ENCODE results near the gene NCOA7. TPM values are rescaled to one million over a fixed set of nuclear protein-coding genes. Genes with fewer than 3 reads are reported as not detected.

NCOA7 gene
- total RNA-seq, 4 donors from 2014 or later = 9.0 to 36.2 (median 21.8) TPM

- no peaks in the 10 kb centered on the region for H3K36me3 ChIP-seq
- peak overlapping the region; percentile 5 to 91 (median 21) for H3K27ac ChIP-seq
- no peaks in the 10 kb centered on the region for H3K9me3 ChIP-seq
- no peaks in the 10 kb centered on the region for H3K27me3 ChIP-seq
- TF ChIP-seq CTCF (IDR thresholded peaks at IDR 0.05) = no peak
- no peak for TF ChIP-seq POLR2A (IDR thresholded peaks at IDR 0.05)
- 78 to 91% methylated on average over 6 of the region's 6 CpGs for WGBS, 2 donors
- H3K4me3 ChIP-seq (replicated peaks in 1 of 3) = no peak overlapping the region
- peak in 1 of 2 donors; percentile 25 for DNase-seq
- intact Hi-C loops (cut with DNase I) = loop anchor here (5.0 kb wide), 1 partner anchor 783 kb away; the partner anchor contains the start of gene RNF217
- H3K4me1 ChIP-seq = no peaks in the 10 kb centered on the region
Measured at GRCh38 chr6:125745281-125746018, 45.3 kb upstream of the NCOA7 start.

- intact Hi-C loops (cut with DNase I) = loop anchor here (5.0 kb wide), 1 partner anchor 784 kb away; the partner anchor contains the start of gene RNF217
Measured at GRCh38 chr6:125746019-125746414, 44.7 kb upstream of the NCOA7 start.

GRCh38 chr6:125746731-125747588 is 43.8 kb upstream of the NCOA7 start:
- 3% methylated on average over 32 of the region's 32 CpGs for WGBS, 2 donors
- TF ChIP-seq POLR2A (IDR thresholded peaks at IDR 0.05) (peak in 1 of 2 donors; percentile 83), CTCF (IDR thresholded peaks at IDR 0.05) (peak in 1 of 6 experiments; percentile 10)
- Histone ChIP-seq H3K4me3 (replicated peaks in 1 of 3) (peak overlapping the region; percentile 68 to 78 (median 68)), H3K27ac (peak overlapping the region; percentile 86 to 91 (median 91)), H3K36me3 (no peaks in the 10 kb centered on the region), H3K27me3 (no peaks in the 10 kb centered on the region), H3K4me1 (no peaks in the 10 kb centered on the region), H3K9me3 (no peaks in the 10 kb centered on the region)
- intact Hi-C loops (cut with DNase I) = loop anchor here (5.0 kb wide), 1 partner anchor 785 kb away; the partner anchor contains the start of gene RNF217
- DNase-seq = peak; percentile 82 to 86

More at GRCh38 chr6:125746019-125746414, 44.7 kb upstream of the NCOA7 start:
- Histone ChIP-seq H3K27ac (peak overlapping the region; percentile 21 to 91 (median 91)), H3K27me3 (no peaks in the 10 kb centered on the region), H3K4me1 (no peaks in the 10 kb centered on the region), H3K36me3 (no peaks in the 10 kb centered on the region), H3K9me3 (no peaks in the 10 kb centered on the region), H3K4me3 (replicated peaks in 1 of 3) (peak overlapping the region in 2 of 3 donors; percentile 68 to 78)
- DNase-seq = no peak
- WGBS, 2 donors = 67 to 78% methylated on average over 5 of the region's 5 CpGs
- TF ChIP-seq POLR2A (IDR thresholded peaks at IDR 0.05) (no peak), CTCF (IDR thresholded peaks at IDR 0.05) (no peak)

- peak overlapping the region; percentile 68 to 78 (median 68) for H3K4me3 ChIP-seq (replicated peaks in 1 of 3)
- 2 to 3% methylated on average over 15 to 43 of the region's 76 CpGs for WGBS, 2 donors
- H3K9me3 ChIP-seq = no peaks in the 10 kb centered on the region
- peak in 1 of 2 donors; percentile 9 for TF ChIP-seq POLR2A (IDR thresholded peaks at IDR 0.05)
- TF ChIP-seq CTCF (IDR thresholded peaks at IDR 0.05) = no peak
- H3K36me3 ChIP-seq = no peaks in the 10 kb centered on the region
- H3K4me1 ChIP-seq = no peaks in the 10 kb centered on the region
- intact Hi-C loops (cut with DNase I) = loop anchor here (5.0 kb wide), 1 partner anchor 785 kb away; the partner anchor contains the start of gene RNF217
- H3K27ac ChIP-seq = peak overlapping the region; percentile 86 to 91 (median 91)
- DNase-seq = peak; percentile 51 to 62
- no peaks in the 10 kb centered on the region for H3K27me3 ChIP-seq
Measured at GRCh38 chr6:125747589-125748405, 43.0 kb upstream of the NCOA7 start.

Data from thyroid gland (tissue), 4 donors.